ENCODE data around the gene NOS1AP.

- TF ChIP-seq GATA3 (IDR thresholded peaks at IDR 0.05; ENCODE audit: low read depth, low read length) (no peak), GATA2 (IDR thresholded peaks at IDR 0.05; ENCODE audit: low read depth, low read length) (no peak)
Observed at GRCh38 chr1:162326559-162326958, 257.1 kb downstream of the NOS1AP start.
